ENCODE data around the gene DACH1. TPM values are rescaled to one million over a fixed set of nuclear protein-coding genes. Genes with fewer than 3 reads are reported as not detected.

Gene DACH1
- total RNA-seq, 4 donors from 2014 or later = 2.2 to 5.9 (median 2.8) TPM

- H3K4me3 ChIP-seq = no peak overlapping the region
- TF ChIP-seq EP300 (IDR thresholded peaks at IDR 0.05) (no peak), CTCF (IDR thresholded peaks at IDR 0.05) (no peak), POLR2A (IDR thresholded peaks at IDR 0.05) (no peak)
- 47 to 48% methylated on average over 16 of the region's 16 CpGs for WGBS, 2 donors
These were observed 342.2 kb downstream of the DACH1 start for GRCh38 chr13:71524613-71525304.

GRCh38 chr13:71524245-71524612, 342.8 kb downstream of the DACH1 start:
- no peak for DNase-seq (ENCODE audit: low spot score in 2 of 2)
- WGBS, 2 donors = 88 to 90% methylated on average over 3 of the region's 3 CpGs
- Histone ChIP-seq H3K9me3 (no peaks in the 10 kb centered on the region), H3K4me1 (peaks cover 0 to 10% (median 0%) of the 10 kb centered on the region in 4 donors), H3K27ac (no peak overlapping the region), H3K36me3 (no peaks in the 10 kb centered on the region), H3K4me3 (no peak overlapping the region), H3K27me3 (no peaks in the 10 kb centered on the region)
- TF ChIP-seq EP300 (IDR thresholded peaks at IDR 0.05) (no peak), CTCF (IDR thresholded peaks at IDR 0.05) (no peak), POLR2A (IDR thresholded peaks at IDR 0.05) (no peak)

More at GRCh38 chr13:71524613-71525304, 342.2 kb downstream of the DACH1 start:
- no peak for DNase-seq (ENCODE audit: low spot score in 2 of 2)
- Histone ChIP-seq H3K9me3 (no peaks in the 10 kb centered on the region), H3K27me3 (no peaks in the 10 kb centered on the region), H3K27ac (no peak overlapping the region), H3K4me1 (peaks cover 0 to 10% (median 0%) of the 10 kb centered on the region in 4 donors), H3K36me3 (no peaks in the 10 kb centered on the region)

- no peaks in the 10 kb centered on the region for H3K27me3 ChIP-seq
- H3K27ac ChIP-seq = no peak overlapping the region
- H3K9me3 ChIP-seq = no peaks in the 10 kb centered on the region
- H3K4me3 ChIP-seq = no peak overlapping the region
- no peaks in the 10 kb centered on the region for H3K36me3 ChIP-seq
- H3K4me1 ChIP-seq = peaks cover 0 to 10% (median 0%) of the 10 kb centered on the region in 4 donors
- 70 to 71% methylated on average over 4 of the region's 4 CpGs for WGBS, 2 donors
- no peak for DNase-seq (ENCODE audit: low spot score in 2 of 2)
- TF ChIP-seq CTCF (IDR thresholded peaks at IDR 0.05) = no peak
- TF ChIP-seq EP300 (IDR thresholded peaks at IDR 0.05) = no peak
- no peak for TF ChIP-seq POLR2A (IDR thresholded peaks at IDR 0.05)
These were observed 344.0 kb downstream of the DACH1 start for GRCh38 chr13:71522941-71523526.

- TF ChIP-seq CTCF (IDR thresholded peaks at IDR 0.05) = no peak
- no peak for TF ChIP-seq EP300 (IDR thresholded peaks at IDR 0.05)
- TF ChIP-seq POLR2A (IDR thresholded peaks at IDR 0.05) = no peak
These were observed 350.0 kb downstream of the DACH1 start for GRCh38 chr13:71517004-71517403.

GRCh38 chr13:71516521-71516920, 350.5 kb downstream of the DACH1 start:
- TF ChIP-seq POLR2A (IDR thresholded peaks at IDR 0.05) (no peak), EP300 (IDR thresholded peaks at IDR 0.05) (no peak), CTCF (IDR thresholded peaks at IDR 0.05) (no peak)
- Histone ChIP-seq H3K9me3 (no peaks in the 10 kb centered on the region), H3K27me3 (no peaks in the 10 kb centered on the region), H3K36me3 (no peaks in the 10 kb centered on the region), H3K4me1 (no peaks in the 10 kb centered on the region), H3K27ac (no peak overlapping the region), H3K4me3 (no peak overlapping the region)
- DNase-seq (ENCODE audit: low spot score in 2 of 2) = no peak
- WGBS, 2 donors = 82 to 85% methylated on average over 3 of the region's 3 CpGs

More at GRCh38 chr13:71517004-71517403, 350.0 kb downstream of the DACH1 start:
- Histone ChIP-seq H3K36me3 (no peaks in the 10 kb centered on the region), H3K4me3 (no peak overlapping the region), H3K4me1 (no peaks in the 10 kb centered on the region), H3K9me3 (no peaks in the 10 kb centered on the region), H3K27me3 (no peaks in the 10 kb centered on the region), H3K27ac (no peak overlapping the region)
- no peak for DNase-seq (ENCODE audit: low spot score in 2 of 2)
- WGBS, 2 donors = 93 to 95% methylated on average over 2 of the region's 2 CpGs

Data from tibial nerve (tissue), 4 donors.